DND-41 (cell line): Measurements from ENCODE around the gene LCN1.

ENCODE experiments used
- EZH2 ChIP-seq: IDR thresholded peaks from 3 replicates; pipeline ENCODE4 v1.6.1; 2012; ENCODE audit warnings: borderline replicate concordance, low read depth, mild to moderate bottlenecking, moderate library complexity, low read length, inconsistent platforms; ENCODE audit not compliant: severe bottlenecking
- TF ChIP-seq, protein P1 (sequence below): IDR thresholded peaks from 2 replicates; pipeline ENCODE4 v1.5.1; 2012; ENCODE audit warnings: borderline replicate concordance, low read length, moderate library complexity, mild to moderate bottlenecking; ENCODE audit not compliant: poor library complexity, severe bottlenecking; ENCODE audit errors: extremely low read depth

DNA sequence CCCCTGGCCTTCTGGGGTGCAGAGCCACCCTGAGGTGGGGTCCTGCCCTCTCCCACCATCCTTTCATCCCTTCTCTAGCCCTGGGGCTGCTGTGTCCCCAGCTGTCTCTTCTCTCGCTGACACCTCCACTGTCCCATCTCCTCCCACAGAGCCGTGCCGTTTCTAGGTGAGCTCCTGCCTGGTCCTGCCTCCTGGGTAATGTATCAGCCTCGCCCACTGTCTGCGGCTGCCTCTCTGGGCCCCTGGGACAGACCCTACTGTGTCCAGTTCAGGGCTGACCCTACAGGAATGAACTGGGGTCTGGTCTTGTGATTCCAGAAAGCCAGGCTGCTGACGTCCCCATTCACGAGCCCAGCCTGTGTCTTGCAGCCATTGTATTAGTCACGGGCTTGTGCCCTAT is 44.4 kb downstream of the LCN1 start:
- TF ChIP-seq, protein P1, sequence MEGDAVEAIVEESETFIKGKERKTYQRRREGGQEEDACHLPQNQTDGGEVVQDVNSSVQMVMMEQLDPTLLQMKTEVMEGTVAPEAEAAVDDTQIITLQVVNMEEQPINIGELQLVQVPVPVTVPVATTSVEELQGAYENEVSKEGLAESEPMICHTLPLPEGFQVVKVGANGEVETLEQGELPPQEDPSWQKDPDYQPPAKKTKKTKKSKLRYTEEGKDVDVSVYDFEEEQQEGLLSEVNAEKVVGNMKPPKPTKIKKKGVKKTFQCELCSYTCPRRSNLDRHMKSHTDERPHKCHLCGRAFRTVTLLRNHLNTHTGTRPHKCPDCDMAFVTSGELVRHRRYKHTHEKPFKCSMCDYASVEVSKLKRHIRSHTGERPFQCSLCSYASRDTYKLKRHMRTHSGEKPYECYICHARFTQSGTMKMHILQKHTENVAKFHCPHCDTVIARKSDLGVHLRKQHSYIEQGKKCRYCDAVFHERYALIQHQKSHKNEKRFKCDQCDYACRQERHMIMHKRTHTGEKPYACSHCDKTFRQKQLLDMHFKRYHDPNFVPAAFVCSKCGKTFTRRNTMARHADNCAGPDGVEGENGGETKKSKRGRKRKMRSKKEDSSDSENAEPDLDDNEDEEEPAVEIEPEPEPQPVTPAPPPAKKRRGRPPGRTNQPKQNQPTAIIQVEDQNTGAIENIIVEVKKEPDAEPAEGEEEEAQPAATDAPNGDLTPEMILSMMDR, result no peak
- TF ChIP-seq EZH2, result no peak
